ENCODE measurements around the gene NEK11. TPM values are rescaled to one million over a fixed set of nuclear protein-coding genes. Genes with fewer than 3 reads are reported as not detected.
A peak's percentile ranks its signal among the peaks of the same experiment; 100 is the strongest.

NEK11 gene
- total RNA-seq, 2 donors from 2014 or later: 2.3 to 3.4 TPM

- ATAC-seq (peak; percentile 19 to 39), DNase-seq (no peak)
- intact Hi-C loops (cut with DNase I): no loop called here
Measured at GRCh38 chr3:131260525-131260924, 233.8 kb downstream of the NEK11 start.

GRCh38 chr3:131261104-131261503, 234.4 kb downstream of the NEK11 start:
- DNase-seq: no peak
- ATAC-seq: no peak
- intact Hi-C loops (cut with DNase I): no loop called here

GRCh38 chr3:131275556-131275955, 248.9 kb downstream of the NEK11 start:
- intact Hi-C loops (cut with DNase I): no loop called here
- no peak for ATAC-seq
- DNase-seq: no peak

GRCh38 chr3:131277836-131278497, 251.3 kb downstream of the NEK11 start:
- DNase-seq: no peak
- ATAC-seq: no peak
- intact Hi-C loops (cut with DNase I): no loop called here

GRCh38 chr3:131279577-131279976, 252.9 kb downstream of the NEK11 start:
- ATAC-seq (no peak), DNase-seq (no peak)
- intact Hi-C loops (cut with DNase I): no loop called here

GRCh38 chr3:131282379-131282778, 255.7 kb downstream of the NEK11 start:
- DNase-seq (no peak), ATAC-seq (peak; percentile 55 to 89)
- intact Hi-C loops (cut with DNase I): no loop called here

GRCh38 chr3:131282967-131283366, 256.3 kb downstream of the NEK11 start:
- no peak for DNase-seq
- intact Hi-C loops (cut with DNase I): no loop called here
- no peak for ATAC-seq

- ATAC-seq: no peak
Measured at GRCh38 chr3:131283862-131284261, 257.2 kb downstream of the NEK11 start.

GRCh38 chr3:131284302-131284701, 257.6 kb downstream of the NEK11 start:
- intact Hi-C loops (cut with DNase I): no loop called here
- DNase-seq (no peak), ATAC-seq (no peak)

More at GRCh38 chr3:131283862-131284261, 257.2 kb downstream of the NEK11 start:
- intact Hi-C loops (cut with DNase I): no loop called here
- no peak for DNase-seq

GRCh38 chr3:131285456-131285855, 258.8 kb downstream of the NEK11 start:
- ATAC-seq (no peak), DNase-seq (no peak)
- intact Hi-C loops (cut with DNase I): no loop called here

- ATAC-seq: no peak
- DNase-seq: no peak
- intact Hi-C loops (cut with DNase I): no loop called here
Measured at GRCh38 chr3:131299836-131300235, 273.2 kb downstream of the NEK11 start.

- DNase-seq (no peak), ATAC-seq (no peak)
- intact Hi-C loops (cut with DNase I): no loop called here
Measured at GRCh38 chr3:131303848-131304247, 277.2 kb downstream of the NEK11 start.

GRCh38 chr3:131304890-131305289, 278.2 kb downstream of the NEK11 start:
- DNase-seq (no peak), ATAC-seq (no peak)
- intact Hi-C loops (cut with DNase I): no loop called here

GRCh38 chr3:131306242-131306641, 279.6 kb downstream of the NEK11 start:
- no peak for DNase-seq
- no peak for ATAC-seq
- intact Hi-C loops (cut with DNase I): no loop called here

- ATAC-seq: no peak
- intact Hi-C loops (cut with DNase I): no loop called here
- DNase-seq: no peak
Measured at GRCh38 chr3:131314318-131314717, 287.6 kb downstream of the NEK11 start.

GRCh38 chr3:131315162-131315561, 288.5 kb downstream of the NEK11 start:
- intact Hi-C loops (cut with DNase I): no loop called here
- ATAC-seq (no peak), DNase-seq (no peak)

- intact Hi-C loops (cut with DNase I): no loop called here
- ATAC-seq: no peak
- no peak for DNase-seq
Measured at GRCh38 chr3:131317667-131318066, 291.0 kb downstream of the NEK11 start.

- ATAC-seq: no peak
- intact Hi-C loops (cut with DNase I): no loop called here
- DNase-seq: no peak
Measured at GRCh38 chr3:131323014-131323413, 296.3 kb downstream of the NEK11 start.

GRCh38 chr3:131323792-131324191, 297.1 kb downstream of the NEK11 start:
- no peak for DNase-seq
- no peak for ATAC-seq
- intact Hi-C loops (cut with DNase I): no loop called here

- ATAC-seq: no peak
- intact Hi-C loops (cut with DNase I): no loop called here
- no peak for DNase-seq
Measured at GRCh38 chr3:131324923-131325322, 298.2 kb downstream of the NEK11 start.

GRCh38 chr3:131326307-131326706, 299.6 kb downstream of the NEK11 start:
- ATAC-seq: peak in 1 of 2 donors; percentile 23
- no peak for DNase-seq

GRCh38 chr3:131328721-131329120, 302.0 kb downstream of the NEK11 start:
- intact Hi-C loops (cut with DNase I): no loop called here
- ATAC-seq (no peak), DNase-seq (no peak)

More at GRCh38 chr3:131326307-131326706, 299.6 kb downstream of the NEK11 start:
- intact Hi-C loops (cut with DNase I): no loop called here
